Posterior cingulate gyrus (tissue), 11 donors: ENCODE results near the gene SLC12A6.
"Not testable (repeated sequence)": the region's sequence is repeated elsewhere in the genome, so short reads cannot be mapped to it uniquely, and the experiment has no call there.

ENCODE experiments used
- DNase-seq, 10 donors: peaks; one replicate each; pipeline versions ENCODE4 v3.0.0 to v3.0.0-alpha.2; 2020 to 2021; ENCODE audit warnings: mixed read lengths in 3 of 10
- intact Hi-C: fragments of 100-400 bp; cut with DNase I; formaldehyde crosslinking; loops from one replicate; pipeline ENCODE4 v1.15.1; 2023

Gene SLC12A6

DNA sequence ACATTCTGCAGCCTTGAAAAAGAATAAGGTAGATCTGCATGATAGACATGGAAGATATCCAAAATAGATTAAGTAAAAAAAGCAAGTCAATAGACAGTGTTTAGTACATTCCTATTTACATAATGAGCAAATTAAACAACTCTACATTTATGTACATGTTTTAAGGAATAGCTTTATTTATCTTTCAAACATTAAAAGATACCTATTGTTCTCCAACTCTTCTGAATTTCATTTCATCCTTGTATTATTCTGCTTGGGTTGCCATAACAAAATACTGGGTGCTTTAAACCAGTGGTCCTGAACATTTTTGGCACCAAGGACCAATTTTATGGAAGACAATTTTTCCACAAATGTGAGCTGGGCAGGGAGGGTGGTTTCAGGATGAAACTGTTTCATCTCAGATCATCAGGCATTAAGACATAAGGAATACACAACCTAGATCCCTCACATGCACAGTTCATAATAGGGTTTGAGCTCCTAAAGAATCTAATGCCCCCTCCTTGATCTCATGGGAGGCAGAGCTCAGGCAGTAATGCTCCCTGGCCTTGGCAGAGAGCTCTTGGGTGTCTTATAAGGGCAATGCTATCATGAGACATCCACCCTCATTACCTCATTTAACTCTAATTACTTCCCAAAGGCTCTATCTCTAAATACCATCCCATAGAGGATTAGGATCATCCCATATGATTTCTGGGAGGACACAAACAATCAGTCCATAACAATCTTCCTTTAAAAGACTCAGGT, 120.9 kb downstream of the SLC12A6 start:
- intact Hi-C loops, result no loop called here

DNA sequence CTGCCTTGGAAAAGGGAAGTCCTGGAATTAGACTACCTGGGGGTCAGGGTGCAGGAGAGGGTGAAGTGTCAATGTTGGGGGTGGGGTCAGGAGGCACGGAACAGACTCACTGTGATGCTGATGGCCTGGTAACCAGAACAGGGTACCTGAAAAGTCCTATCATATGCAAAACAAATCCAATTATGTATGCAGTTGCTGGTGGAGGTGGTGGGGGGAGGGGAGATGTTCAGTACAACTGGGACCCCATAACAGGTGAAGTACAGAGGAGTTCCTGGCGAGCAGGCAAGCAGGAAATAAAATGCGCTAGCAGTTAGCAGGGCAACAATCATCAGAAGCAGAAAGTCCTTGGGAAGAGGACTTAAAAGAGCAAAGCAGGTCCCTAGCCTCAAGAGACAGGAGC, 123.4 kb downstream of the SLC12A6 start:
- intact Hi-C loops, result loop anchor here (5.0 kb wide), 1 partner anchor 102 kb away; no protein-coding TSS in a partner anchor
- no peak for DNase-seq

More for the DNA sequence above, 120.9 kb downstream of the SLC12A6 start:
- DNase-seq, result no peak

DNA sequence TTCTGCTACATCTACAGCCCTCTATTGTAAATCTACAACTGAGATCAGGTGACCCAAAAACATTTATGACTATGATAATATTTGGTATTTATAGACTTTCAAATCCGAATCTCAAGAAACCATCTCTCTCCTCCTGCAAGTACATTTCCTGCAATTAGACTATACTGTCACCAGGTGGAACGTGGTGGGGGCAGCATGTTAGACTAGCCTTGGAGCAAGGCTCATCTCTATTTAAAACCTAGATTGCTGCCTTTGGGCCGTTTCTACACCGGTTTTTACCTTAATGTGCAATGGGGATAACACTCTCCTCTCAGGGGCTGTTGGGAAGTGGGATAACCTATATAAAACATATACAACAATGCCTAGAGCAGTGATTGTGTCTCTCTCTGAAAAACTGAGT, 123.9 kb downstream of the SLC12A6 start:
- intact Hi-C loops, result loop anchor here (5.0 kb wide), 1 partner anchor 101 kb away; no protein-coding TSS in a partner anchor
- no peak for DNase-seq

DNA sequence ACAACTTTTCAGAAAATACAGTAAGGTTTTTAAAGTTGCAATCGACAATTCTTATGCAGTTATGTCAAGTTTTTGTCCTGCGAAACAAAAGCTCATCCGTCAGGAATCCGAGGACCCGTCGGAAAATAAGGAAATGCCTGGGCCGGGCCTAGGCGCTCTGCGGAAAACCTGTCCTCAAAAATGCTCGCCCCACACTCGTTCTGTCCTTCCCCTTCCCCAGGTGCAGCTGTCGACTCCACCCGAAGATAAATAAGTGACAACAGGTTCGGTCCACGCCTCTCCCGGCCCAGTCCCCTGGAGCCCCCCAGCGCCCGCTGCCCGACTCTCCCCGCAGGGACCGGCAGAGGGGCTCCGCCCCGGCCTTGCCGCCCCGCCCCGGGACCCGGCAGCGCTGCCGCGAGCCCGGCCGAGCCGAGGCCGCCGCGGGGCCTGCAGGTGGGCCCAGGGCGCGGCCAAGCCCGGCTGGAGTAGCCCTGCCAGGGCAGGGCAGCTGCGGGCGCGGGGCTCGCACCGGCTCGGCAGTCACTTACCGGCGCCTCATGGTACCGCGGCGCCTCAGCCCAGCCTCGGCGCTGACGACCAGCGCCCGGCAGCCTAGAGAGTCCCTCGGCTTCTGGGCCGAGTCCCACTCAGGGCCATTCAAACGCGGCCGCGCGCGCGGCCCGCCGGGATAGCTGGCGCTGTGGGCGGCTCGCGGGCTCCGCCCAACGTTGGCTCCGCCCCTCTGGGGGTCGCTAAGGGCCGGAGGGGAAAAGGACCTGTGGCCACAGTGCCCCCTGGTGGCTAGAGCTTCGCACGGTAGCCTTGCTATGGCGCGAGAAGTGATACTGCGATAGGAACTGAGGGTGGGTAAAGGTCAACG, 127.9 kb downstream of the SLC12A6 start, which contains the start of gene KATNBL1:
KATNBL1 (minus strand) TSS at position 676 of the 862 bp plus-strand sequence. CDS start 46,420 bp downstream, outside the sequence.
- intact Hi-C loops, result loop anchor here (1.0 to 5.0 kb wide), 2 partner anchors 97 to 147 kb away; no protein-coding TSS in a partner anchor
- peak; percentile 89 to 99 (median 96) for DNase-seq

DNA sequence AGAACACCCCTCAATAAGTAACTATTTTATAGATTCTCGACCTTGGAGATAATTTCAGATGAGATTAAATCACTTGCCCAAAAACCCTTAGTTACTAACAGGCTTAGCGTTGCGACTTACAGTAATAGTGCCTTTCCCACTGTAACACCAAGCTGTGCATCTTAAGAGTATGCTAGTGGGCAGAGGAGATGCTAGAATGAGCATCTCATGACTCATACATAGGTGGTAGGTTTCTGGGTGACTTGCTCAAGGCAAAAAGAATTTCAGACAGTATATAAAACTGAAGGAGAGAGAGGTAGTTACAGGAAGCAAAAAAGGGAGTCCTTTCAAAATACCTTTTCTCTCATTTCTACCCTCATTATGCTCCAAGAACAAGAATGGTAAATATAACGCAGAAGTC, 131.6 kb downstream of the SLC12A6 start:
- DNase-seq, result no peak
- intact Hi-C loops, result no loop called here

DNA sequence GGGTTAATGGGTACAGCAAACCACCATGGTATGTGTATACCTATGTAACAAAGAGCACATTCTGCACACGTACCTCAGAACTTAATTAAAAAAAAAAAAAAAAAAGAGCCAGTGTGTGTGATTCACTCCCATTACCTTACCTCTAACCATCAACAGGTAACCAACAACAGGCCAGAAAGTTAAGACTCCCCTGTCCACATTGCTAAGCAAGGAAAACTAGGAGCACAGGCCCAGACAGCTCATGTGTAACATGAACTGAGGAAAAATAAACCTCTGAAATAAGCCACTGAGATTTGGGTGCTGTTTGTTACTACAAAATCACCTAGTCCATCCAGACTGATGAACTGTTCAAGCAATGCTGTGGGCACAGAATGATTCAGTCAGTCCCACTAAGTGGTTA, 133.6 kb downstream of the SLC12A6 start:
- intact Hi-C loops, result no loop called here

DNA sequence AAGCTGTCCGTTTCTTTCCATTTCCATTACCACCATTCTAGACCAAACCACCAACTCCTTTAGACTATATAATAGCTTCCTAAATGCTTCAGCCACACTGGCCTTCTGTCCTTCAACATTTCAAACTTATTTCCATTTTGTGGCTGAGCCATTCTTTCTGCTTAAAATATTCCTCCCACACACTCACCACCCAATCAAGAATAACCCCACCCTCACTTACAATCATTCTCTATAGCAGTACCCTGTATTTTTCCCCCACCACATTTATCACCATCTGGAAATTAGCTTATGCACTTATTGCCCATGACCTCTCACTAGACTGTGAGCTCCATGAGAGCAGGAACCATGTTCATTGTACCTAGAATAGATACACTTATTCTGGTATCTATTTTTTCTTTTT, 134.3 kb downstream of the SLC12A6 start:
- intact Hi-C loops, result no loop called here
- no peak for DNase-seq

More for the DNA sequence above, 133.6 kb downstream of the SLC12A6 start:
- no peak for DNase-seq

DNA sequence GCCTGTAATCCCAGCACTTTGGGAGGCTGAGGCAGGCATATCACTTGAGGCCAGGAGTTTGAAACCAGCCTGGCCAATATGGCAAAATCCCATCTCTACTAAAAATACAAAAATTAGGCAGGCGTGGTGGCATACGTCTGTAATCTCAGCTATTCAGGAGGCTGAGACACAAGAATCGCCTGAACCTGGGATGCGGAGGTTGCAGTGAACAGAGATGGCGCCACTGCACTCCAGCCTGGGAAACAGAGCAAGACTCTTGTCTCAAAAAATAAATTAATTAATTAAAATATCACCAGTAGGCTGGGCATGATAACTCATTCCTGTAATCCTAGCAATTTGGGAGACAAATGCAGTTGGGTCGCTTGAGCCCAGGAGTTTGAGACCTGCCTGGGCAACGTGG, 144.3 kb downstream of the SLC12A6 start:
- intact Hi-C loops, result not testable (repeated sequence)

DNA sequence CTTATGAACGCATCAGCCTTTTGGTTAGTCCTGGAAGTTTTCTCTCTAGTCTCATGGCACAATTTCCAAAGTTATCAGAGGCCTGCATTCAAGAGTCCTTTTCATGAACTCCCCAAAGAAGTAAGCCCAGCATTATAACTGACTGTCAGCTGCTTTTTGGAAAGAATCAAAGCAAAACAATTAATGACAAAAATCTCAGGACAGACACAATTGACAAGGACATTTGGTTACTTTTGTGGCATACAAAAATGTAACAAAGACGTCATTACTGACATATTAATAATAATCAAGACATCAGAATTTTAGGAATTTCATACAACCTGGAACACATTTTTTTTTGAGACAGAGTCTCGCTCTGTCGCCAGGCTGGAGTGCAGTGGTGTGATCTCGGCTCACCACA, 148.9 kb downstream of the SLC12A6 start:
- intact Hi-C loops, result no loop called here
- DNase-seq, result no peak

More for the DNA sequence above, 144.3 kb downstream of the SLC12A6 start:
- not testable (repeated sequence) for DNase-seq

DNA sequence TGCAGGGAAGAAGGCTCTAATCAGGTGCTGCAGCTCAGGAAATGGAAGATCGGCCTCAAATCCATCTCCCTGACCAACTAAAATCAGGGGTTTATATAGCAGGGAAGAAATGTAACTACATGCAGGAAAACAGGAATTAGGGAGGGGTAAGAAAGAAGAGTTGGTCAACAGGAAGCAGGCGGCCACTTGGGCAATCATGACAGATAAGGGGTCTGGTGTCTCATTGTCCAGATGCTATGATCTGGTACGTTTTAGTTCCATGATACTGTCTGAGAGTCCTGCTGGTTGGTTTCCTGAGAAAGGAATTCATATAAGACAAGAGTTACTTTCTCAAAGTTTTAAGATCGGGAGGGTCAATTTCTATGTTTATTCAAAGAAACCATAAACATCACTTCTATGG, 151.9 kb downstream of the SLC12A6 start:
- intact Hi-C loops, result no loop called here
- DNase-seq, result no peak

DNA sequence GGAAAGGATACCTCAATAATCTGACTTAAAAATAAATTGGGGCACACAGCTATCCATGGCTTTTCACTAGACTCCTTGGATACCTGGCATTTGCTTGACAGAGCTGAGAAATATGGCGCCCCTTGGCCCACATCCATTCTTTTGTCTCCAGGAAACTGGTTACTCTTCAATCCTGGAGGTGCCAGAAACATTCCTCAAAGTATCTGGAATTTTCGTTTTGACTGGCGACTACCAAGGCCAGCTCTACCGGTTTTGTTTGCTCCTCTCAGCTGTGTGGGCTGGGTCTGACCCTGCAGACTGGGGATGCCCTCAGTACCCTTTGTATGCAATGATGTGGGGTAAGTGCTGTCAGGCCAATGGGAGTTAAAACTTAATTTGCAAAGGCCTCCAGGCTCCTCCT, 154.6 kb downstream of the SLC12A6 start:
- intact Hi-C loops, result no loop called here
- DNase-seq, result no peak
